HG03060 (cell line): ENCODE data around the gene PTGFRN.

Experiments
- ATAC-seq: cut with Tn5 transposase; IDR thresholded peaks from one replicate; pipeline ENCODE4 v1.9.1; 2021; ENCODE audit warnings: low read depth, moderate number of reproducible peaks; ENCODE audit not compliant: unreplicated experiment

PTGFRN gene

DNA sequence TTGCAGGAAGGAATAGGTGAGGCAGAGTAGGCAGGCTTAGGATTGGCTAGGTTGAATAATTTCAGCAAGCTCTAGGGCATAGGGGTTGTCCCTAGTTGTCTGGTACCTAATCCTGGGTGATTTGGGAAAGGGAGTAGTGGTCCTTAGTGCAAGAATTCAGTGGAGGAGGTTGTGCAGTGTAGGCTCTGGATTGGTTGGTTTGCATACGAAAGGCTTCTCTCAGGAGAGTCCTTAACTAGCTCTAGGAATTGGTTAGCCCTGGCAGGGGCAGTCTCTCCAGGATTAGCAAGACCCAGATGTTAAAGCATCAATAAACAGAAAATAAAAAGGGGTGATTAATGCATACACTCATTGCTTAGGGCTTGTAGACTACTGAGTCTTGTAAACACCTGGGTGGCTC lies 82.2 kb downstream of the PTGFRN start:
- no peak for ATAC-seq

DNA sequence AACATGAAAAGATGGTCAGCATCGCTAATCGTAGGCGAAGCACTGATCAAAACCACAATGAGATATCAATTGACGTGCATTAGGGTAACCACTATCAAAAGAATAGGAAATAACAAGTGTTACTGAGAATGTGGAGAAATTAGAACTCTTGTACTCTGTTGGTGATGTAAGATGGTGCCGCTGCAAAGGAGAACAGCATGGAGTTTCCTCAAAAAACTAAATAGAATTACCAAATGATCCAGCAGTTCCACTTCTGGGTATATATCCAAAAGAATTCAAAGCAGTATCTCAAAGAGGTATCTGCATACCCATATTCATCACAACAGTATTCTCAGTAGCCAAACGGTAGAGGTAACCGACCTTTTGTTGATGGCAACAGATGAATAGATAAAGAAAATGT lies 83.6 kb downstream of the PTGFRN start:
- no peak for ATAC-seq

DNA sequence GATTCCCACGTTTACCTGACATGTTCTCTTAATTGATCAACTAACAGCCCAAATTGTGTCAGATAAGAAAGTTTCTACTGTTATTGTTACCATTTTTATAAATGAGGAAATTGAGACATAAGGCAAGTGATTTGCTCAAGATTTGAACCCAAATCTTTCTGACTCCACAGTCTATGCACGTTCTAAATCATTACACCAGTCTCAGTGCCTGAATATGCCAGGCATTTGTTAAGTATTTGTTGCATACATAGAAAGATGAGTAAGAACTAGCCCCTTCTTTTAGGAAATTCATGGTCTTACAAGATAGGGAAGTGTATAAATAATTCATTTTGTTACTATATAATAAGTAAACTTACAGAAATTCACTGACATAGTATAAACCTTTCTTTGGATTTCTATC lies 84.7 kb downstream of the PTGFRN start:
- ATAC-seq, result no peak

DNA sequence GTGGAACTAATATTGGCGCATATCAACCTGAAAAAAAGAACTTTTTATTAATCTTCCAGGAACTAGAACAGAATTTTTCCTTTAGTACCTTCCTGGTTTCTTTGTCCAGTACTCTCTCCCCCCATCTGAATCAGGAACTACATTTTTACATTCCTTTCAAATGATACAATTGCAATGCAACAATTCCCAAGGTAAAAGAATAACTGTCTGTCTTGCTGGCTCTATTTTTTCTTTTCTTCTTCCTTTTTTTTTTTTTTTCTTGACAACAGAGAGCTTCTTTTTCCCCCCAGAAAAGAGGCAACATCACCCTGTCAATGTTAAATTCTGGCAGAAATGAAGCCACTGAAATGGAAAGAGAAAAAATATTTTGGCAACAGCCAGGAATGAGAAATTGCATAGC lies 87.3 kb downstream of the PTGFRN start:
- ATAC-seq, result no peak

DNA sequence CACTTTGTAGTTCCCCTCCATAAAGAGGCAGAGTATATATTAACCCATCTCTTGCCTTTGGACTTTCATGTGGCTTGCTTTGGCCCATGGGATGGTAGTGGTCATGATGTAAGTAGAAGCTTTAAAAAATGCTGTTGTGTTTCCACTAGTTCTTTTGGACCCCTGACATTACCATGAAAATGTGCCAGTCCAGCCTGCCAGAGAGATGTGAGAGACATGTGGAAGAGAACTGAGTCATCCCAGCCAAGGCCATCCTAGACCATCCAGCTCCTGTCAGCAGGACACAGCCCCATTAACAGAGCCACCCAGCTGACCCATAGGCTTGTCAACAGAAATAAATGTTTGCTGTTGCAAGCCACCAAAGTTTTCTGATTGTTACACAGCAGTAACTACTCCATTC lies 87.9 kb downstream of the PTGFRN start:
- no peak for ATAC-seq

DNA sequence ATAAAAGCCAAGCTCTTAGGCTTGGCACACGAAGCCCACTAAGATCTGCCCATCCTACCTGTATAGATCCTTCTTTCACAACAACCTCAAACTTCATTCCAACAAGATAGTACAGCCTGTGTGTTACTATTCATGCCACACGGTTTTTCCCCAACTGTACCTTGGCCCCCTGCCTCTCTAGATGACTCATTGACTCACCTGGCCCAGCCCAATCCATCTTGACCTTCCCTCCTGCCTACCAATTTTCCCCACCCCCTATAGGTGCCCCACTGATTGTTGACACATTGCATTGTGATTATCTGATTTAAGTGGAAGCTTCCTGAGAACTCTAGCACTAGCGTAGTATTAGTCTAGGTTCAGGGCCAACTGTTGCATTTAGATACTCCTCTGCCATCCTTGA lies 89.9 kb downstream of the PTGFRN start:
- ATAC-seq, result no peak

DNA sequence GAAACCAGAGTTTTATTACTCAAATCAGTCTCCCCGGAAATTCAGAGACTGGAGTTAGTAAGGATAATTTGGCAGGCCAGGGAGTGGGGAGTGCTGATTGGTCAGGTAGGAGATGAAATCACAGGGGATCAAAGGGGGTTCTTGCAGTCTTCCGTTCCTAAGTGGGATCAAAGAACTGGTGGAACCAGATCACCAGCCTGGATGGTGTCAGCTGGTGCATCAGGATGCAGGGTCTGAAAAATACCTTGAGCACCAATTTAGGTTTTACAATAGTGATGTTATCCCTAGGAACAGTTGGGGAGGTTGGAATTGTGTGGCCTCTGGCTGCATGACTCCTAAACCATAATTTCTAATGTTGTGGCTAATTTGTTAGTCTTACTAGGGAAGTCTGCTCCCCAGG lies 90.4 kb downstream of the PTGFRN start:
- ATAC-seq, result no peak

DNA sequence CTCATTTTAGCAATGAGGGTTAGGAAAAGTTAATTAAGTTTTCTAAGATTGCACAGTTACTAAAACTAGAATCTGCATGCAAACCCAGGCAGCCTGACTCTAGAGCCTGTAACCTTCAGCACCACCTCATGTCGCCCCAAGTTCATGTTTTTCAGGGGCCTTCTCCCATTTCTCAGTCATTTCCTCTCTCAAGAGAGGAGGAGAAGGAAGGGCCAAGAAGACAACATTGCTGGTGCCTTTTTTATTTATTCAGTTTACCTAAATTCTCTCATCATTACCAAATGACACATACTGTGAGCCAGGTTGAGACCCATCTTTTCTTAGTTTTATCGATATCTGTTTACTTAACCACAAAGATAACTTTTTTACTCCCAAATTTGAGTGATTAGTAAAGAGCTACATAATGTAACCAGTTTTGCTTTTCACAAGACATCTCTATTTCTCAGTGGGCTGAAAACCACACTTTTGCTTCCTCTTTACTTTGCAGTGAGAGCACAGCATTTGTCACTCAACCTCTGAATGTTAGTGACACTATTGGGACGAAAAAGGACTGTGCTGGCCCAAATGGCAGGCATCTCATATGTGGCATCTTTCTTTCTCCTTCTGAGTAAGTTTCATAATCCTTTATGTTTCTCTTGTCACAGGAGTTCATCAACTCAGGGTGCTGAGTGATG lies 91.7 kb downstream of the PTGFRN start, which contains the start of gene CD101:
TSS of gene CD101 (plus strand) at position 507 of the 674 bp plus-strand sequence. CDS start at position 565, 58 bp downstream.
- ATAC-seq, result peak; percentile 81

DNA sequence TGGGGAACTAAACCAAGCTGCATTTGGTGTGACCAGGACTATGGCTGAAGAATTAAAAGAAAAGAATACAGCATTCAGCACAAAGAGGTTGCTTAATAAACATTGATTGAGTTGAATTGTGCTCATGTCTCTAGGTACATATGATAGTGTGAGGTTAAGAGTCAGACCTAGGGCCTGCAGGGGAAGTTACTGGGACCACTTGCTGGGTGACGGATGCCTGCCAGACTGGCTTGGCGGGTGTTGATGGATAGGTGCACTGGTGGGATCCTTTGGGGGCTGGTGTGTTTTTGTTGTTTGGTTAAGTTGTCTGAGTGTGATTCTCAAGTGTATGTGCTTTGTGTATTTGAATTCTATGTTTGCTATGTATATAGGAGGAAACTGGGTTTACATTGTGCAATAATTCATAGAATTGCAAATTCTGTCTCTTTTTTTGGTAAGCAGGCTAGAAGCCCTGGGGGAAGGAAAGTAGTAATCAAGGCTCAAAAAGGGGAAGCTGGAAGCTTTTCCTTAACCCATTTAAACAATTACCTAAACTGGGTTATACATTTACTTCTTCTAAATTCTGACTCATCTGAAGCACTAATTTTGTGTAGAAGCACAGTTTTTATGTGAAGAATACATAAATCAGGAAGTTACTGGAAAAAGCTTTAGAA lies 93.6 kb downstream of the PTGFRN start:
- ATAC-seq, result no peak

DNA sequence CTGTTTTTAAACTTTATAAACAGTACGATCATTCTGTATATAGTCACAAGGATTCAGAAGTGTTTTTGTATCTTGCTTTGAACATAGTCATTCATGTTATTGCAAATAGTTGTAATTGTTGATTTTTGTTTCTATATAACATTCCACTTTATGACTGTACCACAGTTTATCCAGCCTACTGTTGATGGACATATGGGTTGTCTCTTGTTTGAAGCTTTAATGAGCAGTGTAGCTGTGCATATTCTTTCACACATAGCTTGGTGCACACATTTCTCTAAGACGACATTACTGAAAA lies 98.0 kb downstream of the PTGFRN start:
- ATAC-seq, result no peak

DNA sequence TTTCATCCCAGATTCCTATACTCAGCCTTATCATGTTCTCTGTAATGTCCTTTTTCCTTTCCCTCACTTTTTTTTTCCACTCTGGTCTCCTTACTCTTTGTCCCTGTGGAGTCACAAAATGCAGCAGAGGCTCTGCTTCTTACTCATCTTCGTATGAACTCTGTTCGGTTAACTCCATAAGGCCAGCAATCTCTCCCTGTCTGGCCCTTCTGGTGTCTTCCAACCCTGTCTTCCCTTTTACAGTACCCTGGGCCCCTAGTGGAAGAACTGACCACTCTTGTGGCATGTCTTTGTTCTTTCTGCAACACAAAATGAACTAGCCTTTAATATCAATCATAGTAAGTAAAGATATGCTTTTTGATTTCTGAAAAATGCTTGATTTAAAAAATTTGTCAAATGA lies 98.9 kb downstream of the PTGFRN start:
- ATAC-seq, result no peak

DNA sequence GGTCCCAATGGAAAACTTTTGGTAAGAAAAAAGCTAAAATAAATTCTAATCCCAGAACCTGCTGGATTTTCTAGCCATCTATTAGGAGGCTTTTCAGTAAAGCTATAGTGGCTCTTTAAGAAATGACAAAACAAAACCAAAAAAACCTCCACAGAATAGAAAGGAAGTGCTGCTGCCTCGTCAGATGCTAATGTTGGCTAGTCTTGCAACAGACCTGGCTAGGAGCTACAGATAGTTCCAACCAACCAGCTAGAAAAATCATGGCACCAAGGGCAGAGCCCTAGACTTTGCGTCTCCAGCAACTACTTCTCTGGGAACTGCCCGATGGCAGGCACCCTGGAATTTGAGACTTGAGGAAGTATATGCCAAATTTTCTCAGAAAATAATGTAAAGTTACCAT lies 99.4 kb downstream of the PTGFRN start:
- no peak for ATAC-seq

DNA sequence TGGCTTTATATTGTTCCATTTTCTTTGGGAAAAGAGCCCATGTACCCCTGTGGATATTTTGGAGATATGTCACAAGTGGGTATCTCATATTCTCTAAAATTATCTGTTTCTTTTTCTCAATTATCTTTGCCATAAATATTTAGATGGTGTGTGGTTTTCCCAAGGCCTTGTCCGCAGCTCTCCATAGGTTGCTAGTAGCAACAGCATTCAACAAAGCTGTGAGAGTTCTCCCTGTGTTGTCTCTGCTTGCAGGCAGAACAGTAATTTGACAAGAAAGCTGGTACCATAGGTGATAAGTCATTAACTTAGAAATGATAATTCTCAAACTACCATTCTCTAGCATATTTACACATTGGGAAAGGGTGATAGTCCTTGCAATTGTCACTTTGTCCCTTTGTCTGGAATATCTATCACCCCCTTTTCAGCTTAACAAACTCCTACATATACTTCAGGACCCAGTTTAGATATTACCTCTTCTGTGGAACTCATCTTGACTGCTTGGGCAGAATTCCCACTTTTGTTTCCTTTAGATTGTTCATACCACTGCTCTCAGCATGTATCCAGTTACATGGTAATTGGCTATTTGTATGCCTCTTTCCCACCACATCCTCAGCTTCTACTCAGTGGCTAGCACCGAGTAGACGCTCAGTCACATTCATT lies 100.7 kb downstream of the PTGFRN start:
- ATAC-seq, result no peak

DNA sequence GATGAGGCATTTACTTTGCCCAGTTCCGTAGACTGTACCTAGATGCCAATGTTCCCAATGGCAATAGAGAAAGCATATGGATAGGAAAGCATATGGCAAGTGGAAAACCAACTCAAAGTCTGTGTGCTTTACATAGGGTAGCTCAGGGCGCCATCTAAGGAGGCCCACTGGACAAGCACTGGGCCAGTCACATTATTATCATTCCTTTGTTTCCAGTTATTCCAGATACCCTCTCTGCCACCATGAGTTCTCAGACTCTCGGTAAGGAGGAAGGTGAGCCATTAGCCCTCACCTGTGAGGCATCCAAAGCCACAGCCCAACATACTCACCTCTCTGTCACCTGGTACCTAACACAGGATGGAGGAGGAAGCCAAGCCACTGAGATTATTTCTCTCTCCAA lies 101.6 kb downstream of the PTGFRN start:
- no peak for ATAC-seq

DNA sequence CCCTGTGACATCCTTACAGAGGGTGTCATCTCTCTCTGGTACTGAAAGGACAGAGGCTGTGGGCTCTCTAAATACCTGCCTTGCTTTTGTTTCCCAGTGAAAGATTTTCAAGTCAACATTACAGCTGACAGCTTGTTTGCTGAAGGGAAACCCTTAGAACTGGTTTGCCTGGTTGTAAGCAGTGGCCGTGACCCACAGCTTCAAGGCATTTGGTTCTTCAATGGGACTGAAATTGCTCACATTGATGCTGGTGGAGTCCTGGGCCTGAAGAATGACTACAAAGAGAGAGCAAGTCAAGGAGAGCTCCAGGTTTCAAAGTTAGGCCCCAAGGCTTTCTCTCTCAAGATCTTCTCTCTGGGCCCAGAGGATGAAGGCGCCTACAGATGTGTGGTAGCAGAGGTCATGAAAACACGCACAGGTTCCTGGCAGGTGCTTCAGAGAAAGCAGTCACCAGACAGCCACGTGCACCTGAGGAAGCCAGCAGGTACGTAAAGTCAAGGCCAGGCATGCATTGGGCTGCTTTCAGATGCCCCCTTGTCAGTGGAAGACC lies 103.7 kb downstream of the PTGFRN start:
- no peak for ATAC-seq

DNA sequence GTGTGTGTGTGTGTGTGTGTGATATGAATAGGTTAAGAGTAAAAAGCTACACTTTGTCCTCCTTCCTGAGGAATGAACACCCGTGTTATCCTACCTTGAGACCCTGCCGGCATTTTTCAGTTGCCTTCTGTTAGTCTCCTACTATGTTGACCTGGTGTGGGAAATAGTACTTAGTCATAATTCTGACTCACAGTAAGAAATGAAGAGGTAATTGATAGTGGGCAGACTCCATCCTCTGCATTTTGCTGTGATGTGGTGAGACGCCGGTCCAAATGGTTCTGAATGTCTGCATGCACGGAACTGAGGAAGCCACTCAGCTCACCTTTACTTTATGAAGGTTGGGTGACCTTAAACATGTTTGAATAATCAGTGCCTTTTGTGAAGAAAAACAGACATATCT lies 104.5 kb downstream of the PTGFRN start:
- ATAC-seq, result no peak

DNA sequence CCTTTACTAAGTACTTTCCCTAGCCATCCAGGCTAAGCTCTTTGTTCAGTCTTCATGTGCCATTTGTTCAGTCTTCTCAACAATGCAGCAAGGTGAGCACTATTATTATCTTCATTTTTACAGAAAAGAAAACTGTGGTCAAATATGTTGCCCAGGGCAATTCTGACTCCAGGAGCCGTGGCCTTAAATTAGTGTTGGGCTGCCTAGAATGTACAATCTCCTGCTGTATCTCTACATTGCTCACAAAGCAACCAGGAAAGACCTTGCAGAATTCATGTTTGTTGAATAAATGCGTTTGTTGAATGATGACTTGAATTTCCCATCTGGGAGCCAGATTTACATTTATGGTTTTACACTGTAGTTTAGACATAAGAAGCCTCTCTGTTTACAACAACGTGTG lies 106.0 kb downstream of the PTGFRN start:
- ATAC-seq, result no peak

DNA sequence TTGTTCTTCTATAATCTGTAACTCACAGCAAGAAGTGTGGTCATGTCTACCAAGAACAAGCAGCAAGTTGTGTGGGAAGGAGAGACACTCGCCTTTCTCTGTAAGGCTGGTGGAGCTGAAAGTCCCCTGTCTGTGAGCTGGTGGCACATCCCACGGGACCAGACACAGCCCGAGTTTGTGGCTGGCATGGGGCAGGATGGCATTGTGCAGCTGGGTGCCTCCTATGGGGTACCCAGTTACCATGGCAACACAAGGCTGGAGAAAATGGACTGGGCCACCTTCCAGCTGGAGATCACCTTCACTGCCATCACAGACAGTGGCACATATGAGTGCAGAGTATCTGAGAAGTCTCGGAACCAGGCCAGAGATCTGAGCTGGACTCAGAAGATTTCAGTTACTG lies 107.3 kb downstream of the PTGFRN start:
- no peak for ATAC-seq

DNA sequence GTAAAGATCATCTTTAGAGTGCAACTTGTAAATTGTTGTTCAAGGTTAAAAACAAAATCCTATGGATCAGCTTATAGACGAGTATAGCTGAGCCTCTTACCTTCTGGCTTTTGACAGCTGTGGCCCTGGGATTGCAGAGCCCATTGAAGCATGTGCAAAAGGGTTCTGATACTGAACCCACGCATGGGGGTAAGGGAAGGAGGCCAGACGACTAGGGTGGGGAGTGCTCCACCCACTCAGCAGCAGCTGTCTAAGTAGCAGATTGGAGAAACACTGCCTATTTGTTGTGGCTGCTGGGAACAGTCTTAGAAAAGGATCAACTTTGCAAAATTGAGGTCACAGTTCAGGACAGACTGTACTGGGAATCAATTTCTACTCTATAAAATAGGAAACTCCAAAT lies 107.9 kb downstream of the PTGFRN start:
- ATAC-seq, result no peak

DNA sequence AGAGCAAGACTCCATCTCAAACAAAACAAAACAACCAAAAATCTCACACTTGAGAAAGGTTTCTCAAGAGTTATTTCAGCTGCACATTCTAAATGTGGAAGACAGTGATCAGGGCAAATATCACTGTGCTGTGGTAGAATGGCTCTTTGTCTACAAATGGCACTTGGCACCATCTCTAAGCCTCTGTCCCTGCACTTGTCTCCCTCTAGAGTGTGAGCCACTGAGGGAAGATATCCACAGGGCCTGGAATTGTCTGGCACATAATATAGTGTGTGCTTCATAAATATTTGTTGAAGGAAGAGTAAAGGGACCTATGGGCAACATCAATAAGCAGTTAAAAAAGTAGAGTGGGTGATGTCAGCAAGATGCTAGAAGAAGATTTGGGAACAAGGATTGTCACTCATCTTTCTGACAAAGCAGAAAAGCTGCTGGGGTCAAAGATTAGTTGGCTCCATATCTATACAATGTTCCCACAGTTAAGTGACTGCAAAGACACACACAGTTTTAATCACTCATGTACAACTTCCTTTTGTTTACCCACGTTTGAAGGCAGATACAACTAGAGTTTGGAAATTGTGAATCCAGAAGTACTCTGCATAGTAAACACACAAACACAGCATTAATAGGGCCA lies 110.9 kb downstream of the PTGFRN start:
- no peak for ATAC-seq

DNA sequence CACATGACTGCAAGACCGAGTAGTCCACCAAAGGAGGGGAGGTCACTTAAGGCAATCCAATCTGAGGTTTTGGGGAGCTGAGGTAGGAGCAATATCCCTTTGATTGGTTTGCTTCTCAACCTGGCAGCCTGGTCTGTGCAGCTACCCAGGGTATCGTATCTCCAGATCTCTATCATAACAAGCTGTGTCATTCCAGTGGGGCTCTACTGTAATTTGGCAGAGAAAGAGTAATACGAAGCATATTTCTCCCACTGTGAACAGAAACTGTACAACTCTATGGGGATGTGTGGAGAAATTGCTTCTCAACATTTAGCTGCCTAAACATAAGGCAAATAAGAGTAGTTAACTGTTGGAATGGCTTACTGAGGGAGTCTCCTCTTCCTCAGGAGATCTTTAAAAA lies 112.4 kb downstream of the PTGFRN start:
- ATAC-seq, result no peak
